Neural cell (in vitro differentiated cells): ENCODE results near the gene PHLDA1. TPM values are rescaled to one million over a fixed set of nuclear protein-coding genes. Genes with fewer than 3 reads are reported as not detected.

Experiments
- H2AFZ ChIP-seq: fragments of 200-600, 300-800 bp; sonication (generic), shearing (Covaris generic); 2 replicates; pipeline ENCODE4 v1.6.0; 2014; ENCODE audit warnings: low read depth, mild to moderate bottlenecking, antibody characterized with exemption, low read length, moderate library complexity
- H3F3A ChIP-seq: fragments of 200-600 bp; shearing (Covaris generic); 2 replicates; pipeline ENCODE4 v1.6.1; 2016; ENCODE audit warnings: mild to moderate bottlenecking, moderate library complexity, mixed read lengths, antibody characterized with exemption, low read length; ENCODE audit not compliant: insufficient read depth, poor library complexity, severe bottlenecking
- H3K27ac ChIP-seq: fragments of 200-600, 300-800 bp; sonication (generic), shearing (Covaris generic); 2 replicates; pipeline ENCODE4 v1.5.1; 2014; ENCODE audit warnings: mild to moderate bottlenecking, low read length, moderate library complexity
- H3K27me3 ChIP-seq: fragments of 300-800, 200-600 bp; sonication (generic), shearing (Covaris generic); 2 replicates; pipeline ENCODE4 v1.6.0; 2014; ENCODE audit warnings: mild to moderate bottlenecking, low read depth, low read length, moderate library complexity; ENCODE audit not compliant: insufficient read depth
- H3K36me3 ChIP-seq: fragments of 300-800, 200-600 bp; sonication (generic), shearing (Covaris generic); 2 replicates; pipeline ENCODE4 v1.5.1; 2014; ENCODE audit warnings: mild to moderate bottlenecking, antibody characterized with exemption, low read length, moderate library complexity; ENCODE audit not compliant: insufficient read depth
- H3K4me2 ChIP-seq: fragments of 300-800, 200-600 bp; sonication (generic), shearing (Covaris generic); 2 replicates; pipeline ENCODE4 v1.6.0; 2014; ENCODE audit warnings: mild to moderate bottlenecking, low read length
- H3K4me3 ChIP-seq: fragments of 300-800, 200-600 bp; sonication (generic), shearing (Covaris generic); 2 replicates; pipeline ENCODE4 v1.5.1; 2014; ENCODE audit warnings: mild to moderate bottlenecking, low read length, moderate library complexity
- H3K79me2 ChIP-seq: fragments of 200-600 bp; shearing (Covaris generic); replicated peaks from 2 replicates; pipeline ENCODE4 v1.6.0; 2014; ENCODE audit warnings: mild to moderate bottlenecking, low read length, moderate library complexity; ENCODE audit not compliant: insufficient read depth
- H3K9ac ChIP-seq: fragments of 300-800, 200-600 bp; sonication (generic), shearing (Covaris generic); 2 replicates; pipeline ENCODE4 v1.6.1; 2016; ENCODE audit warnings: mild to moderate bottlenecking, low read length, mixed read lengths
- H3K9me2 ChIP-seq: fragments of 200-600 bp; shearing (Covaris generic); 2 replicates; pipeline ENCODE4 v1.6.1; 2016; ENCODE audit warnings: mild to moderate bottlenecking, low read length, mixed read lengths; ENCODE audit not compliant: insufficient read depth
- H3K9me3 ChIP-seq: fragments of 200-600, 300-800 bp; sonication (generic), shearing (Covaris generic); 2 replicates; pipeline ENCODE4 v1.6.1; 2016; ENCODE audit warnings: mild to moderate bottlenecking, mixed run types, low read length, moderate library complexity, mixed read lengths
- H4K20me1 ChIP-seq: fragments of 200-600 bp; shearing (Covaris generic); 2 replicates; pipeline ENCODE4 v1.6.1; 2016; ENCODE audit warnings: mild to moderate bottlenecking, mixed run types; ENCODE audit not compliant: insufficient read depth
- EP300 ChIP-seq: fragments of 450-650 bp; conservative IDR thresholded peaks from 2 replicates; pipeline ENCODE4 v1.6.1; 2014; ENCODE audit warnings: antibody characterized with exemption, mild to moderate bottlenecking, moderate library complexity; ENCODE audit not compliant: poor library complexity, severe bottlenecking
- EZH2 ChIP-seq: fragments of 200-600, 300-800 bp; shearing (Covaris generic), sonication (generic); IDR thresholded peaks from 2 replicates; pipeline ENCODE4 v1.6.1; 2014; ENCODE audit warnings: antibody characterized with exemption, low read length, borderline replicate concordance, mild to moderate bottlenecking; ENCODE audit not compliant: insufficient read depth, poor library complexity, severe bottlenecking
- MXI1 ChIP-seq: fragments of 450-650 bp; conservative IDR thresholded peaks from 2 replicates; pipeline ENCODE4 v1.6.1; 2014; ENCODE audit warnings: antibody characterized with exemption, mild to moderate bottlenecking; ENCODE audit not compliant: poor library complexity, severe bottlenecking
- POLR2AphosphoS5 ChIP-seq: IDR thresholded peaks from 2 replicates; pipeline ENCODE4 v1.6.1; 2012
- RAD21 ChIP-seq: fragments of 450-650 bp; conservative IDR thresholded peaks from 2 replicates; pipeline ENCODE4 v1.6.1; 2014; ENCODE audit warnings: antibody characterized with exemption, mild to moderate bottlenecking, moderate library complexity
- SMC3 ChIP-seq: fragments of 450-650 bp; conservative IDR thresholded peaks from 2 replicates; pipeline ENCODE4 v1.6.1; 2014; ENCODE audit warnings: antibody characterized with exemption, mild to moderate bottlenecking, moderate library complexity; ENCODE audit not compliant: poor library complexity
- TAF1 ChIP-seq: IDR thresholded peaks from 2 replicates; pipeline ENCODE4 v1.6.1; 2012; ENCODE audit warnings: low read depth
- polyA plus RNA-seq: library from polyadenylated mRNA; depleted of rRNA; stranded (reverse); fragments of >200 nt; gene quantifications from 2 replicates; pipeline ENCODE4 v1.2.3, GENCODE V29; 2014
- TF ChIP-seq, protein P1 (sequence below): IDR thresholded peaks from 2 replicates; pipeline ENCODE4 v1.6.1; 2012; ENCODE audit warnings: borderline replicate concordance
- TF ChIP-seq, protein P2 (sequence below): fragments of 450-650 bp; IDR thresholded peaks from 2 replicates; pipeline ENCODE4 v1.5.1; 2014; ENCODE audit warnings: antibody characterized with exemption, mild to moderate bottlenecking, moderate library complexity; ENCODE audit not compliant: poor library complexity, severe bottlenecking

The PHLDA1 gene
- polyA plus RNA-seq, 1 donor from 2014 or later, result 8.5 TPM

DNA sequence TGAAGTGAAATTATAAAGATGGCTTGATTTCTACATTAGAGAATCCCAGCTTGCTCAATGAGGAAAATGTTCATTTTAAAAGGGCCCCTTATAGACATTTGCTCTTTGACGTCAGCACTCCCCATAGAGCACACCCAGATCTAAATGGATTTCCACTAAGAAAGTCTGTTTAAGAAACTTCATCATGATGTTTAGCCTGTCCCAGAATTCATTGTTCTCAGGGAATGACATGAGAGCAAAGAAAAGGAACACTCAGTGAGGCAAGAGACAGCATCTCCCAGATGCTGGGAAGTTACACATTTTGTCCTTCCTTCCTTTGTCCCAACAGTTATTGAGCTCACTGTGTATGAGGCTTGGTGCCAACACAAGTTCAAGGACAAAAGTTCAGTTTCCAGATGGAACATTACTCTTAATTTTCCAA is 4.9 kb downstream of the PHLDA1 start:
- no peaks in the 10 kb centered on the region for H3K9me2 ChIP-seq
- no peak overlapping the region for H3K9ac ChIP-seq
- no peaks in the 10 kb centered on the region for H3K36me3 ChIP-seq
- no peak overlapping the region for H2AFZ ChIP-seq
- H3K4me3 ChIP-seq, result no peak overlapping the region
- H3K27me3 ChIP-seq, result peaks cover 12% of the 10 kb centered on the region
- H3F3A ChIP-seq, result no peaks in the 10 kb centered on the region
- TF ChIP-seq MXI1 (no peak), TAF1 (no peak), SMC3 (no peak), POLR2AphosphoS5 (no peak), EZH2 (no peak), RAD21 (no peak), EP300 (no peak)
- TF ChIP-seq, protein P1, sequence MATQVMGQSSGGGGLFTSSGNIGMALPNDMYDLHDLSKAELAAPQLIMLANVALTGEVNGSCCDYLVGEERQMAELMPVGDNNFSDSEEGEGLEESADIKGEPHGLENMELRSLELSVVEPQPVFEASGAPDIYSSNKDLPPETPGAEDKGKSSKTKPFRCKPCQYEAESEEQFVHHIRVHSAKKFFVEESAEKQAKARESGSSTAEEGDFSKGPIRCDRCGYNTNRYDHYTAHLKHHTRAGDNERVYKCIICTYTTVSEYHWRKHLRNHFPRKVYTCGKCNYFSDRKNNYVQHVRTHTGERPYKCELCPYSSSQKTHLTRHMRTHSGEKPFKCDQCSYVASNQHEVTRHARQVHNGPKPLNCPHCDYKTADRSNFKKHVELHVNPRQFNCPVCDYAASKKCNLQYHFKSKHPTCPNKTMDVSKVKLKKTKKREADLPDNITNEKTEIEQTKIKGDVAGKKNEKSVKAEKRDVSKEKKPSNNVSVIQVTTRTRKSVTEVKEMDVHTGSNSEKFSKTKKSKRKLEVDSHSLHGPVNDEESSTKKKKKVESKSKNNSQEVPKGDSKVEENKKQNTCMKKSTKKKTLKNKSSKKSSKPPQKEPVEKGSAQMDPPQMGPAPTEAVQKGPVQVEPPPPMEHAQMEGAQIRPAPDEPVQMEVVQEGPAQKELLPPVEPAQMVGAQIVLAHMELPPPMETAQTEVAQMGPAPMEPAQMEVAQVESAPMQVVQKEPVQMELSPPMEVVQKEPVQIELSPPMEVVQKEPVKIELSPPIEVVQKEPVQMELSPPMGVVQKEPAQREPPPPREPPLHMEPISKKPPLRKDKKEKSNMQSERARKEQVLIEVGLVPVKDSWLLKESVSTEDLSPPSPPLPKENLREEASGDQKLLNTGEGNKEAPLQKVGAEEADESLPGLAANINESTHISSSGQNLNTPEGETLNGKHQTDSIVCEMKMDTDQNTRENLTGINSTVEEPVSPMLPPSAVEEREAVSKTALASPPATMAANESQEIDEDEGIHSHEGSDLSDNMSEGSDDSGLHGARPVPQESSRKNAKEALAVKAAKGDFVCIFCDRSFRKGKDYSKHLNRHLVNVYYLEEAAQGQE, result no peak
- TF ChIP-seq, protein P2, sequence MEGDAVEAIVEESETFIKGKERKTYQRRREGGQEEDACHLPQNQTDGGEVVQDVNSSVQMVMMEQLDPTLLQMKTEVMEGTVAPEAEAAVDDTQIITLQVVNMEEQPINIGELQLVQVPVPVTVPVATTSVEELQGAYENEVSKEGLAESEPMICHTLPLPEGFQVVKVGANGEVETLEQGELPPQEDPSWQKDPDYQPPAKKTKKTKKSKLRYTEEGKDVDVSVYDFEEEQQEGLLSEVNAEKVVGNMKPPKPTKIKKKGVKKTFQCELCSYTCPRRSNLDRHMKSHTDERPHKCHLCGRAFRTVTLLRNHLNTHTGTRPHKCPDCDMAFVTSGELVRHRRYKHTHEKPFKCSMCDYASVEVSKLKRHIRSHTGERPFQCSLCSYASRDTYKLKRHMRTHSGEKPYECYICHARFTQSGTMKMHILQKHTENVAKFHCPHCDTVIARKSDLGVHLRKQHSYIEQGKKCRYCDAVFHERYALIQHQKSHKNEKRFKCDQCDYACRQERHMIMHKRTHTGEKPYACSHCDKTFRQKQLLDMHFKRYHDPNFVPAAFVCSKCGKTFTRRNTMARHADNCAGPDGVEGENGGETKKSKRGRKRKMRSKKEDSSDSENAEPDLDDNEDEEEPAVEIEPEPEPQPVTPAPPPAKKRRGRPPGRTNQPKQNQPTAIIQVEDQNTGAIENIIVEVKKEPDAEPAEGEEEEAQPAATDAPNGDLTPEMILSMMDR, result no peak
- no peak overlapping the region for H3K27ac ChIP-seq
- H4K20me1 ChIP-seq, result no peaks in the 10 kb centered on the region
- H3K9me3 ChIP-seq, result no peaks in the 10 kb centered on the region
- H3K4me2 ChIP-seq, result no peak overlapping the region
- peaks cover 15% of the 10 kb centered on the region for H3K79me2 ChIP-seq

DNA sequence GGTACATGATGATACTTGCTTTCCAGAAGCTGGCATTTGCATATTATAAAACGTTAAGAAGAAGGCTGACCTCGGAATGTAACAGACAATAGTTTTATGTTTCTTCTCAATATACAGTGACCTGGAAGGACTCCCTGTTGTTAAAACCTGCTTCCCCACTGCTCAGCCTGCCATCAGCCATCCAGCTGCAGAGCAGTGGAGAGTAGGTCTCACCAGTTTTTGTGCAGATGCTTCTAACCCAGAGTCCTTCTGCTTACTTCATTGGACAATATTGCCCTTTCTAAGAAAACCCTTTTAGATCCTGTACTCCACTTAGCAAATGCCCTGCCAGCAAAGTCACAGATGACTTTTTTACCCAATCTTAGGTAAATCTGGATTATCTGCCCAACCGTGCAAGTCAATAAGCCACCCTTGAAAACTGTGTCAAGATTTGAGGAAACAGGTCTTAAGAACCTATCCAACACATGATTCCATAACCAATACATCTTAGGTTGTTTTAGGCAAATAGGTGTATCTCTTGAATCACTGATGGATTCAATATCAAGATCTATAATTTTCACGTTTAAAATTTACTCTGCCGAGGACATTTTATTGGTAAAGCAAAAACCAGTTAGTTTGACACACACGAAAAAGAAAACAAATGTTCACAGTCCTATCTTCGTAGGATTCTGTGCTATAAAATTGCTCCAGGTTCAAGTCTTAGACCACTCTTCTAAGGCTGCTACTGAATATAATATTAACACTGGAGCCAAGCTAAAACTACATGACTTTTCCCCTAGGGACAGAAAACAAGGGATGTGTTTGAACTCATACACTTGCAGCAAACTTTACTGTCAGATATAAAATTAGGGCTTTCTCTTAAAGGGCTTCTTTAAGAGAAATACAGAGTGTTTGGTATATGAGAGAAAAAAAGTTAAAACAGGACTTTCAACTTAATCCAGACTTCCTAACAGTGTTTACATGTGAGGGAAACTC is 5.7 kb downstream of the PHLDA1 start:
- H4K20me1 ChIP-seq, result no peaks in the 10 kb centered on the region
- no peaks in the 10 kb centered on the region for H3K36me3 ChIP-seq
- TF ChIP-seq SMC3 (no peak), POLR2AphosphoS5 (no peak), RAD21 (no peak), MXI1 (no peak), EZH2 (no peak), EP300 (no peak)
- TF ChIP-seq, protein P1, result no peak
- H3K4me2 ChIP-seq, result no peak overlapping the region
- H3F3A ChIP-seq, result no peaks in the 10 kb centered on the region
- H3K4me3 ChIP-seq, result no peak overlapping the region
- peaks cover 15% of the 10 kb centered on the region for H3K79me2 ChIP-seq
- H3K27ac ChIP-seq, result no peak overlapping the region
- H3K9me3 ChIP-seq, result no peaks in the 10 kb centered on the region
- no peaks in the 10 kb centered on the region for H3K9me2 ChIP-seq
- H2AFZ ChIP-seq, result no peak overlapping the region
- H3K9ac ChIP-seq, result no peak overlapping the region
- H3K27me3 ChIP-seq, result peaks cover 12% of the 10 kb centered on the region
